D721Med (cell line): Measurements from ENCODE around the gene MRC2.

ENCODE experiments used
- DNase-seq: peaks from one replicate; pipeline ENCODE4 v3.0.0; 2011; ENCODE audit warnings: low spot score; ENCODE audit not compliant: insufficient read length
- FAIRE-seq: peaks from 2 replicates; lab custom pipeline; 2011; peaks lifted over from hg19 to GRCh38; lab: Jason Lieb, UNC
- CTCF ChIP-seq: IDR thresholded peaks from 2 replicates; pipeline ENCODE4 v1.5.1; 2012; ENCODE audit warnings: mild to moderate bottlenecking, control low read depth; ENCODE audit not compliant: insufficient read depth; ENCODE audit errors: missing control alignments

Gene MRC2

GRCh38 chr17:62732125-62732524, 104.7 kb downstream of the MRC2 start:
- no peak for TF ChIP-seq CTCF
- no peak for FAIRE-seq
- no peak for DNase-seq

GRCh38 chr17:62735044-62735651, 107.7 kb downstream of the MRC2 start:
- FAIRE-seq (no peak), DNase-seq (no peak)
- no peak for TF ChIP-seq CTCF

GRCh38 chr17:62737513-62737912, 110.0 kb downstream of the MRC2 start:
- TF ChIP-seq CTCF: no peak
- DNase-seq (no peak), FAIRE-seq (no peak)

GRCh38 chr17:62738281-62738680, 110.8 kb downstream of the MRC2 start:
- TF ChIP-seq CTCF: no peak
- no peak for DNase-seq
- FAIRE-seq: no peak

GRCh38 chr17:62739645-62740388, 112.3 kb downstream of the MRC2 start:
- no peak for DNase-seq
- TF ChIP-seq CTCF: no peak
- FAIRE-seq: no peak

GRCh38 chr17:62741290-62741689, 113.8 kb downstream of the MRC2 start:
- TF ChIP-seq CTCF: no peak
- DNase-seq (no peak), FAIRE-seq (no peak)
